CD8-positive, alpha-beta memory T cell (primary cell): Measurements from ENCODE around the gene KIAA1671. TPM values are rescaled to one million over a fixed set of nuclear protein-coding genes. Genes with fewer than 3 reads are reported as not detected.

Source experiments
- CTCF ChIA-PET: fragments of 350-600 bp; sonication (Branson Sonifier 250); formaldehyde crosslinking; loops from one replicate; lab custom pipeline; 2021; ENCODE audit warnings: antibody characterized with exemption; lab: Charles Lee
- POLR2A ChIA-PET: fragments of 350-600 bp; sonication (Branson Sonifier 250); formaldehyde crosslinking; loops from one replicate; lab custom pipeline; 2021; ENCODE audit warnings: antibody characterized with exemption; lab: Charles Lee
- DNase-seq, 5 donors: peaks; one replicate each; pipeline versions ENCODE4 v3.0.0 to v3.0.0-alpha.2; 2020 to 2022; ENCODE audit warnings: mixed read lengths in 1 of 5
- H3K27ac ChIP-seq: one replicate; pipeline ENCODE4 v1.7.0; 2013; ENCODE audit warnings: low read depth, mild to moderate bottlenecking, low read length, moderate library complexity
- H3K27me3 ChIP-seq: 2 replicates; pipeline ENCODE4 v1.7.0; 2013; ENCODE audit warnings: low read length, mild to moderate bottlenecking; ENCODE audit not compliant: insufficient read depth, poor library complexity, severe bottlenecking
- H3K36me3 ChIP-seq: 2 replicates; pipeline ENCODE4 v1.7.0; 2013; ENCODE audit warnings: mild to moderate bottlenecking, low read length, moderate library complexity; ENCODE audit not compliant: insufficient read depth
- H3K4me1 ChIP-seq: 2 replicates; pipeline ENCODE4 v1.7.0; 2013; ENCODE audit warnings: mild to moderate bottlenecking, low read length, moderate library complexity; ENCODE audit not compliant: insufficient read depth
- H3K4me3 ChIP-seq: 2 replicates; pipeline ENCODE4 v1.7.0; 2013; ENCODE audit warnings: mild to moderate bottlenecking, low read length
- H3K9me3 ChIP-seq: 2 replicates; pipeline ENCODE4 v1.7.0; 2013; ENCODE audit warnings: mild to moderate bottlenecking, low read length
- H3K27ac Mint-ChIP-seq, 8 donors: one replicate each; pipeline ENCODE4 v1.8.0; 2020 to 2021; ENCODE audit warnings: mixed read lengths in 8 of 8, mild to moderate bottlenecking in 6 of 8, inconsistent platforms in 3 of 8, moderate library complexity in 3 of 8
- H3K27me3 Mint-ChIP-seq, 2 donors: one replicate each; pipeline ENCODE4 v1.8.0; 2020 to 2021; ENCODE audit warnings: mixed read lengths in 2 of 2, mild to moderate bottlenecking in 1 of 2, moderate library complexity in 1 of 2
- H3K36me3 Mint-ChIP-seq, 3 donors: one replicate each; pipeline ENCODE4 v1.8.0; 2020 to 2021; ENCODE audit warnings: mixed read lengths in 3 of 3, inconsistent platforms in 1 of 3, mild to moderate bottlenecking in 1 of 3
- H3K4me1 Mint-ChIP-seq, 3 donors: one replicate each; pipeline ENCODE4 v1.8.0; 2020 to 2021; ENCODE audit warnings: mixed read lengths in 3 of 3, inconsistent platforms in 1 of 3, mild to moderate bottlenecking in 1 of 3
- H3K4me3 Mint-ChIP-seq, 7 donors: one replicate each; pipeline ENCODE4 v1.8.0; 2020 to 2021; ENCODE audit warnings: mixed read lengths in 7 of 7, mild to moderate bottlenecking in 6 of 7, moderate library complexity in 4 of 7, inconsistent platforms in 2 of 7
- H3K9me3 Mint-ChIP-seq, 5 donors: one replicate each; pipeline ENCODE4 v1.8.0; 2020 to 2022; ENCODE audit warnings: mixed read lengths in 5 of 5, mild to moderate bottlenecking in 3 of 5, moderate library complexity in 2 of 5, inconsistent platforms in 1 of 5
- polyA plus RNA-seq: library from polyadenylated mRNA; unstranded; fragments of 300-500 nt; fragmentation: Illumina TruSeq; gene quantifications from one replicate; pipeline ENCODE4 v1.2.3, GENCODE V29; 2021
- total RNA-seq, 2 experiments: library from RNA; stranded (reverse); gene quantifications; one replicate each; pipeline ENCODE4 v1.2.3, GENCODE V29; 2021

The KIAA1671 gene
- total and polyA plus RNA-seq, 3 experiments from 2014 or later, result 2.6 to 14.7 (median 13.8) TPM

DNA sequence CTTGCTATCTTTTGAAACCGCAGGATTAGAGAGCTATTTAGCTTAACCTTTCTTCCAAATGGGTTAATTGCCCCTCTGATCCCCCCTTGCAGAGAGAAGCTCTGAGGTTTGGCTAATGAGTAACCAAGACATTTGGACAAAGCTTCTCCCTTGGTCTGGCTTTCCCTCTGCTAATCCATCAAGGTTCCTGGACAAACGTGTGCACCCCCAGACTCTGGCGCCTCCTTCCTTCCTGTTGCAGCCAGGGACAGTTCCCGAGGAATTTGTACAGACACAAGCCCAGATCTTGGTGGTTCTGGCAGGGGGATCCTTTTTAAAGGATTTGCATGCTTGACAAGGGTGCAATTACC is 1.6 kb downstream of the KIAA1671 start:
- H3K36me3 ChIP-seq, result no peaks in the 10 kb centered on the region
- no peaks in the 10 kb centered on the region for H3K9me3 ChIP-seq
- Mint-ChIP-seq H3K9me3 (no peaks in the 10 kb centered on the region), H3K27me3 (peaks cover 20 to 50% of the 10 kb centered on the region in 2 donors), H3K4me1 (peaks cover 22 to 27% (median 25%) of the 10 kb centered on the region in 3 donors), H3K4me3 (peak overlapping the region; percentile 42 to 82 (median 69)), H3K27ac (peak overlapping the region in 3 of 8 donors; percentile 28 to 43 (median 38)), H3K36me3 (peaks cover 0 to 2% (median 0%) of the 10 kb centered on the region in 3 donors)
- H3K27ac ChIP-seq, result no peak overlapping the region
- no peak overlapping the region for H3K4me3 ChIP-seq
- no peak for DNase-seq
- H3K27me3 ChIP-seq, result peaks cover 19% of the 10 kb centered on the region
- peaks cover 13% of the 10 kb centered on the region for H3K4me1 ChIP-seq
- CTCF ChIA-PET, result interaction anchor here (1.0 kb wide), 1 partner anchor 157 kb away, joined by 4 read pairs; no protein-coding TSS in a partner anchor
- POLR2A ChIA-PET, result no interaction called here

DNA sequence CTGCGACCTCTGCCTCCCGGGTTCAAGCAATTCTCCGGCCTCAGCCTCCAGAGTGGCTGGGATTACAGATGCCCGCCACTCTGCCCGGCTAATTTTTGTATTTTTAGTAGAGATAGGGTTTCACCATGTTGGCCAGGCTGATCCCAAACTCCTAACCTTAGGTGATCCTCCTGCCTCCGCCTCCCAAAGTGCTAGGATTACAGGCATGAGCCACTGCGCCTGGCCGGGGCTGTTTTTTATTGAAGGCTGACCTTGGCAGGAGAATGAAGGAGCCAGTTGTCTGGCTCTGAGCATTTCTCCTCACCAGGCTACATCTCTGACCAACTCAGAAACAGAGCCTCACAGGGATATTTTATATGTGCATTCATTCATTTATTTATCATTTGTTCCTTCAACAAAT is 2.3 kb downstream of the KIAA1671 start:
- Histone ChIP-seq H3K27ac (no peak overlapping the region), H3K36me3 (no peaks in the 10 kb centered on the region), H3K9me3 (no peaks in the 10 kb centered on the region), H3K4me1 (peaks cover 13% of the 10 kb centered on the region), H3K4me3 (no peak overlapping the region), H3K27me3 (peaks cover 19% of the 10 kb centered on the region)
- Mint-ChIP-seq H3K36me3 (peaks cover 0 to 2% (median 0%) of the 10 kb centered on the region in 3 donors), H3K27ac (no peak overlapping the region), H3K4me3 (peak overlapping the region in 1 of 7 donors; percentile 46), H3K4me1 (peaks cover 20 to 25% (median 22%) of the 10 kb centered on the region in 3 donors), H3K9me3 (no peaks in the 10 kb centered on the region), H3K27me3 (peaks cover 20 to 44% of the 10 kb centered on the region in 2 donors)
- ChIA-PET CTCF (interaction anchor here (1.0 kb wide), 1 partner anchor 156 kb away, joined by 4 read pairs; no protein-coding TSS in a partner anchor), POLR2A (no interaction called here)
- DNase-seq, result no peak

- H3K4me1 ChIP-seq, result peaks cover 6% of the 10 kb centered on the region
- H3K4me3 Mint-ChIP-seq, result peak overlapping the region in 1 of 7 donors; percentile 55
- H3K27me3 ChIP-seq, result peaks cover 10% of the 10 kb centered on the region
- no peak for DNase-seq
- H3K27ac ChIP-seq, result no peak overlapping the region
- H3K36me3 ChIP-seq, result no peaks in the 10 kb centered on the region
- peaks cover 0 to 2% (median 0%) of the 10 kb centered on the region in 3 donors for H3K36me3 Mint-ChIP-seq
- peaks cover 17 to 30% of the 10 kb centered on the region in 2 donors for H3K27me3 Mint-ChIP-seq
- CTCF ChIA-PET, result no interaction called here
- H3K9me3 ChIP-seq, result no peaks in the 10 kb centered on the region
- peaks cover 6 to 12% (median 10%) of the 10 kb centered on the region in 3 donors for H3K4me1 Mint-ChIP-seq
- POLR2A ChIA-PET, result no interaction called here
- H3K4me3 ChIP-seq, result no peak overlapping the region
- H3K27ac Mint-ChIP-seq, result no peak overlapping the region
- H3K9me3 Mint-ChIP-seq, result no peaks in the 10 kb centered on the region
Measured at GRCh38 chr22:24957043-24957442, 4.5 kb downstream of the KIAA1671 start.

GRCh38 chr22:24961217-24961844 is 8.8 kb downstream of the KIAA1671 start:
- DNase-seq, result no peak
- Mint-ChIP-seq H3K27ac (no peak overlapping the region), H3K36me3 (no peaks in the 10 kb centered on the region)

GRCh38 chr22:24962094-24962493 is 9.6 kb downstream of the KIAA1671 start:
- H3K27me3 Mint-ChIP-seq, result peaks cover 0 to 7% of the 10 kb centered on the region in 2 donors
- CTCF ChIA-PET, result interaction anchor here (1.6 kb wide), 1 partner anchor 11 kb away, joined by 3 read pairs; no protein-coding TSS in a partner anchor
- no peaks in the 10 kb centered on the region for H3K36me3 Mint-ChIP-seq
- Histone ChIP-seq H3K4me3 (no peak overlapping the region), H3K36me3 (no peaks in the 10 kb centered on the region), H3K9me3 (no peaks in the 10 kb centered on the region), H3K4me1 (no peaks in the 10 kb centered on the region), H3K27ac (no peak overlapping the region), H3K27me3 (no peaks in the 10 kb centered on the region)
- H3K9me3 Mint-ChIP-seq, result no peaks in the 10 kb centered on the region
- POLR2A ChIA-PET, result no interaction called here
- no peaks in the 10 kb centered on the region for H3K4me1 Mint-ChIP-seq
- no peak overlapping the region for H3K4me3 Mint-ChIP-seq
- DNase-seq, result no peak
- no peak overlapping the region for H3K27ac Mint-ChIP-seq

More at GRCh38 chr22:24961217-24961844, 8.8 kb downstream of the KIAA1671 start:
- H3K9me3 ChIP-seq, result no peaks in the 10 kb centered on the region
- H3K4me3 ChIP-seq, result no peak overlapping the region
- no peaks in the 10 kb centered on the region for H3K36me3 ChIP-seq
- no peaks in the 10 kb centered on the region for H3K27me3 ChIP-seq
- Mint-ChIP-seq H3K9me3 (no peaks in the 10 kb centered on the region), H3K4me1 (no peaks in the 10 kb centered on the region), H3K27me3 (peaks cover 2 to 7% of the 10 kb centered on the region in 2 donors), H3K4me3 (no peak overlapping the region)
- POLR2A ChIA-PET, result no interaction called here
- H3K4me1 ChIP-seq, result no peaks in the 10 kb centered on the region
- H3K27ac ChIP-seq, result no peak overlapping the region
- CTCF ChIA-PET, result interaction anchor here (1.6 kb wide), 1 partner anchor 11 kb away, joined by 3 read pairs; no protein-coding TSS in a partner anchor

DNA sequence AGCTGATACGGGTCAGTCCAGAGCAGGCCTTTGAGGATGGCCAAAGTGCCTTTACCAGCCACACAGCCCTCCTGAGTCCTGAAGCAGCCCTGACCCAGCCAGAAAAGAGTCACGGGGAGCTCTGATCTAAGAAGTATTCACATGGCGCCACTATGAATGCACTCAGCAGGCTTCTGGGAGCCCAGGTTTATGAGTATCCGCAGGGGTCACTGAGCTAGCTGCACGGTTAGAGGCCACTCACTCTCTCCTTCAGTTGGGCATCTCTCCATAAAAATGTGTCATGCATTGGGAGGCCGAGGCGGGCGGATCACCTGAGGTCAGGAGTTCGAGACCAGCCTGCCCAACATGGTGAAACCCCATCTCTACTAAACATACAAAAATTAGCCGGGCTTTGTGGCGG is 10.3 kb downstream of the KIAA1671 start:
- Histone ChIP-seq H3K27ac (no peak overlapping the region), H3K4me3 (no peak overlapping the region), H3K9me3 (no peaks in the 10 kb centered on the region), H3K27me3 (no peaks in the 10 kb centered on the region), H3K36me3 (no peaks in the 10 kb centered on the region), H3K4me1 (no peaks in the 10 kb centered on the region)
- POLR2A ChIA-PET, result no interaction called here
- no peaks in the 10 kb centered on the region for H3K36me3 Mint-ChIP-seq
- H3K9me3 Mint-ChIP-seq, result no peaks in the 10 kb centered on the region
- no peak overlapping the region for H3K27ac Mint-ChIP-seq
- H3K4me1 Mint-ChIP-seq, result no peaks in the 10 kb centered on the region
- peaks cover 0 to 7% of the 10 kb centered on the region in 2 donors for H3K27me3 Mint-ChIP-seq
- no peak overlapping the region for H3K4me3 Mint-ChIP-seq
- CTCF ChIA-PET, result no interaction called here
- DNase-seq, result no peak

DNA sequence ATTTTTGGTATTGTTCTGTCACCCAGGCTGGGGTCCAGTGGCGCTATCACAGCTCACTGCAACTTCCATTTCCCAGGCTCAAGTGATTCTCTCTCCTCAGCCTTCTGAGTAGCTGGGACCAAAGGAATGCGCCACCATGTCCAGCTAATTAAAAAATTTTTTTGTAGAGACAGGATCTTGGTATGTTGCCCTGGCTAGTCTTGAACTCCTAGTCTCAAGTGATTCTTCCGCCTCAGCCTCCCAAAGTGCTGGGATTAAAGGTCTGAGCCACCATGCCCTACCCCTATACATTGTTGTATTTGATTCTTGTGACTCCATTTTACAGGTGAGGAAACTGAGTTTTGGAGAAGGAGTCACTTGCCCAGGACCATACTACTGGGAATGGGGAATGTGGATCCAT is 11.9 kb downstream of the KIAA1671 start:
- no peak for DNase-seq
- Mint-ChIP-seq H3K4me3 (no peak overlapping the region), H3K36me3 (no peaks in the 10 kb centered on the region), H3K27me3 (peaks cover 0 to 7% of the 10 kb centered on the region in 2 donors), H3K27ac (no peak overlapping the region), H3K4me1 (no peaks in the 10 kb centered on the region), H3K9me3 (no peaks in the 10 kb centered on the region)
- H3K27me3 ChIP-seq, result no peaks in the 10 kb centered on the region
- no peak overlapping the region for H3K27ac ChIP-seq
- ChIA-PET POLR2A (no interaction called here), CTCF (no interaction called here)
- H3K9me3 ChIP-seq, result no peaks in the 10 kb centered on the region
- no peaks in the 10 kb centered on the region for H3K4me1 ChIP-seq
- H3K4me3 ChIP-seq, result no peak overlapping the region
- no peaks in the 10 kb centered on the region for H3K36me3 ChIP-seq

GRCh38 chr22:24965822-24966626 is 13.5 kb downstream of the KIAA1671 start:
- DNase-seq, result no peak
- no peak overlapping the region for H3K27ac ChIP-seq
- H3K9me3 ChIP-seq, result no peaks in the 10 kb centered on the region
- peaks cover 0 to 7% of the 10 kb centered on the region in 2 donors for H3K27me3 Mint-ChIP-seq
- no peaks in the 10 kb centered on the region for H3K4me1 ChIP-seq
- H3K4me3 ChIP-seq, result no peak overlapping the region
- no peak overlapping the region for H3K27ac Mint-ChIP-seq
- H3K4me1 Mint-ChIP-seq, result no peaks in the 10 kb centered on the region
- no peaks in the 10 kb centered on the region for H3K36me3 Mint-ChIP-seq
- ChIA-PET POLR2A (no interaction called here), CTCF (no interaction called here)
- no peaks in the 10 kb centered on the region for H3K36me3 ChIP-seq
- H3K27me3 ChIP-seq, result no peaks in the 10 kb centered on the region
- no peaks in the 10 kb centered on the region for H3K9me3 Mint-ChIP-seq
- no peak overlapping the region for H3K4me3 Mint-ChIP-seq
